SHP77 treated with DMSO at 0.1 percent for 48 hours (cell line): ENCODE results near the gene ORC6.
"Not testable (repeated sequence)": the region's sequence is repeated elsewhere in the genome, so short reads cannot be mapped to it uniquely, and the experiment has no call there.

Experiments
- DNase-seq: peaks from one replicate; lab custom pipeline; 2025; lab: John Stamatoyannopoulos, UW

Gene ORC6

GRCh38 chr16:46689365-46690280 lies at the start of gene ORC6:
Gene ORC6 (plus strand): TSS chr16:46689659. CDS start chr16:46689706, 47 bp downstream.
- peak; percentile 99 for DNase-seq

- DNase-seq: no peak
Measured at GRCh38 chr16:46648656-46649055, 40.8 kb upstream of the ORC6 start.

- no peak for DNase-seq
Measured at GRCh38 chr16:46649588-46650253, 39.7 kb upstream of the ORC6 start.

- DNase-seq: no peak
Measured at GRCh38 chr16:46650254-46650623, 39.2 kb upstream of the ORC6 start.

- DNase-seq: no peak
Measured at GRCh38 chr16:46651305-46651704, 38.2 kb upstream of the ORC6 start.

GRCh38 chr16:46658925-46659324 lies 30.5 kb upstream of the ORC6 start:
- no peak for DNase-seq

GRCh38 chr16:46662123-46662522 lies 27.3 kb upstream of the ORC6 start:
- DNase-seq: no peak

GRCh38 chr16:46673320-46674013 lies 16.0 kb upstream of the ORC6 start:
- peak; percentile 75 for DNase-seq

GRCh38 chr16:46677943-46678342 lies 11.5 kb upstream of the ORC6 start:
- DNase-seq: not testable (repeated sequence)

- not testable (repeated sequence) for DNase-seq
Measured at GRCh38 chr16:46681867-46682266, 7.6 kb upstream of the ORC6 start.

GRCh38 chr16:46686815-46687473 lies 2.5 kb upstream of the ORC6 start:
- no peak for DNase-seq

- no peak for DNase-seq
Measured at GRCh38 chr16:46687486-46687885, 2.0 kb upstream of the ORC6 start.

- peak; percentile 46 for DNase-seq
Measured at GRCh38 chr16:46688101-46688653, 1.3 kb upstream of the ORC6 start.

- DNase-seq: peak; percentile 99
Measured at GRCh38 chr16:46688654-46689364, 650 bp upstream of the ORC6 start, which contains the start of gene VPS35. Gene VPS35 (minus strand): TSS chr16:46689178. CDS start chr16:46689133, 45 bp downstream.

GRCh38 chr16:46690281-46691178 lies 1.1 kb downstream of the ORC6 start:
- peak; percentile 18 for DNase-seq

GRCh38 chr16:46691726-46692125 lies 2.3 kb downstream of the ORC6 start:
- DNase-seq: no peak

GRCh38 chr16:46693598-46693997 lies 4.1 kb downstream of the ORC6 start:
- DNase-seq: no peak

- no peak for DNase-seq
Measured at GRCh38 chr16:46695937-46696336, 6.5 kb downstream of the ORC6 start.

- no peak for DNase-seq
Measured at GRCh38 chr16:46696957-46697356, 7.5 kb downstream of the ORC6 start.

- no peak for DNase-seq
Measured at GRCh38 chr16:46700048-46700447, 10.6 kb downstream of the ORC6 start.
